HTERT RPE-1 (cell line): ENCODE data around the gene CFDP1.
"Not testable (repeated sequence)": the region's sequence is repeated elsewhere in the genome, so short reads cannot be mapped to it uniquely, and the experiment has no call there.

ENCODE experiments used
- in situ Hi-C: fragments of 300-500 bp; cut with MboI; formaldehyde crosslinking; loops from 4 replicates; pipeline ENCODE4 v1.14.3; 2020; ENCODE audit warnings: low sequenced_read_pairs

CFDP1 gene

DNA sequence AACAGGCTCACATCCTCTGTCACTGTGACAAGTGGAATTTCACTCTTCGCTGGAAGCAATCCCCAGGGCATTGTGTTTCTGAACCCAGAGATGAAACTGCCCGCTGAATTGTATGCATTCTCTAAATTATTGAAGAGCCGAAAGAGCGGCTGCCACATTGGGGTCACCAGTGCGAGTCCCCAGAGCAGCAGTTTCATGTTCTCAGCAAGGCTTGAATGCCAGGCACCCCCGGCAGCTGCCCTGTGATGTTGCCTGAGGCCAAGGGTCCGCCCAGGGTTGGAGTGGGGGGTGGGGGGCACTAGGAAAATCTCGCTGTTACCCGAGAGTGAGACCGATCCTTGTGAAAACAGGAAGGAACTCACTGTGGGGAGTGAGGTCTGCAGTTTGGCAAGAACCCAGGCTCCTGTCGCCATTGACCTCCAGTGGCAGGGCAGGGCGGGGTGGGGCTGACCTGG is 161.2 kb downstream of the CFDP1 start:
- in situ Hi-C loops, result no loop called here

- in situ Hi-C loops, result no loop called here
Measured at GRCh38 chr16:75271441-75272096, 161.7 kb downstream of the CFDP1 start.

DNA sequence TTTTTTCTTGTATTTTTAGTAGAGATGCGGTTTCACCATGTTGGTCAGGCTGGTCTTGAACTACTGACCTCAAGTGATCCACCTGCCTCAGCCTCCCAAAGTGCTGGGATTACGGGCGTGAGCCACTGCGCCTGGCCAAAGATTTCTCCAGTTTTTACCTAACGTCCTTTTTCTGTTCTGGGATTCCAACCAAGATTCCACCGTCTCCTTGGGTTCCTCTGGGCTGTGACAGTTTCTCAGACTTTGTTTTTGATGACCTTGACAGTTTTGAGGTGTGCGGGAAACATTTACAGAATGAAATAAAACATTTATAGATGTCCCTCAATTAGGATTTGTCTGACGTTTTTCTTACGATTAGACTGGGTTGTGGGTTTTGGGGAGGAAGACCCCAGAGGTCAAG is 163.9 kb downstream of the CFDP1 start:
- in situ Hi-C loops, result not testable (repeated sequence)

GRCh38 chr16:75267631-75268264 is 165.6 kb downstream of the CFDP1 start:
- in situ Hi-C loops, result no loop called here

- in situ Hi-C loops, result no loop called here
Measured at GRCh38 chr16:75266738-75267630, 166.3 kb downstream of the CFDP1 start.

GRCh38 chr16:75265911-75266701 is 167.2 kb downstream of the CFDP1 start:
- in situ Hi-C loops, result no loop called here

GRCh38 chr16:75264999-75265910 is 168.0 kb downstream of the CFDP1 start:
- in situ Hi-C loops, result no loop called here

- in situ Hi-C loops, result no loop called here
Measured at GRCh38 chr16:75264457-75264998, 168.8 kb downstream of the CFDP1 start.

GRCh38 chr16:75263963-75264445 is 169.3 kb downstream of the CFDP1 start:
- in situ Hi-C loops, result no loop called here

DNA sequence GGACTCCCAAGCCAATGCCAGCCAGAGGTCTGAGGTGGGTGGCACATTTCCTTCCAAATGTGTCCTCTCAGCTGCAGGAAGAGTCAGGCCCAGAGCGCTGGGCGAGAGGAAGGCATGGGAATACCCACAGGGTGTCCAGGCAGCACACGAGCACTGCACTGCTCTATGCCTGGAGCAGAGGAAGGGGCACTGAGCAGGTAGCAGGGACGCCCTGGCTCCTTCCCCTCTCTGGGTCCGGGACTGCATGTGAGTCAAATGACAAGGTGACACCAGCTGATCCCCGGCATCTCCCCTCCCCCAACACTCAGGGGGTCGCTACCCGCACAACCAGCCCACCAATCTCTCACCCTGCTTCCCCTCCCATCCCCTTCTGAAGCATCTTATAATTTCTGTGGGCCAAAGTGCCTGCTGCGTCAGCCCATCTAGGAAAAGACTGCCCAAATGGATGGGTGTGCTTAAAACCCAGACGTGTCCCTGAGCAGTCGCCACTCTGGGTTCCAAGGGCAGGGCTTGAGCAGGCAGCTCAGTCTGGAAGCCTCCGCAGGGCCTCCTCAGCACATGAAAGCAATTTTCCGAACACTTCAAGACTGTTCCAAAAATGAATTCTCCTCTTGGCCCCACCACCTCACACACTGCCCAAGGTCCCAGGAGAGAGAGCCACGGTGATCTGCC is 169.9 kb downstream of the CFDP1 start:
- in situ Hi-C loops, result no loop called here

GRCh38 chr16:75262800-75263127 is 170.5 kb downstream of the CFDP1 start:
- in situ Hi-C loops, result no loop called here

DNA sequence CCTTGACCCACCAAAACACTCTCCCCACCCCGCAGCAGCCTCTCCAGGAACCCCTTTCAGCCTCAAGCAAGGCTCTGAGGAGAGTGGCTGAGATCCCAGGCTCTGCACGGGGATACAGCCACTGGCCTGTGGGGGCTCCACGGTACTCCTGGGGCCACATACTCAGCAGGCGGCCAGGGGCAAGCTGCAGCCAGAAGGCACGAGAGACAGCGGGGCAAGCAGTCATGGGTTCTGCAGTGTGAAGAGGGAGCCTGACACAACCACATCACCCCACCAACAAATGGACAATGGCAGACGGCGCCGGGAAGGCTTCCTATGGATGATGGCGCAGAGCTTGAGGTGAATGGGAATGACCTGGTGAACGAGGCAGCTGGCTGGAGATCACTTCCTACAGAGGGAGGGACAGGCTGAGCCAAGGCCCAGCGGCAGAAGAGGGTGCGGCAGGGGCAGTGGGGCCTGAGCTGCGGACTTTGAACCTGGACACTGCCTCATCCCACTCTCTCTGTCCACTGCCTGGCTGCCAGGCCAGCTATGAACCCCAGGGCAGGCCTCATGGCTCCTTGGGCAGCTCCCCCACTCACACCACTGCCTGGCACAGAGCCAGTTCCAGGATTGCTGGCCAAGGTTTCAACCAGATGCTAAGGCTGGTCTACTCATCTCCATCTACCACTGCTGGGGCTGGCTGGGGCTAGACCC is 171.1 kb downstream of the CFDP1 start:
- in situ Hi-C loops, result no loop called here

GRCh38 chr16:75261590-75262078 is 171.7 kb downstream of the CFDP1 start:
- in situ Hi-C loops, result no loop called here

GRCh38 chr16:75260851-75261589 is 172.3 kb downstream of the CFDP1 start:
- in situ Hi-C loops, result no loop called here

GRCh38 chr16:75258807-75259141 is 174.5 kb downstream of the CFDP1 start:
- in situ Hi-C loops, result no loop called here

- in situ Hi-C loops, result no loop called here
Measured at GRCh38 chr16:75257886-75258806, 175.2 kb downstream of the CFDP1 start.
